BLaER1 (cell line): ENCODE data around the gene FOXL3.

Source experiments
- H3K27ac ChIP-seq: shearing (Covaris generic); formaldehyde crosslinking; 2 replicates; pipeline ENCODE4 v1.8.1; 2022
- H3K27me3 ChIP-seq: shearing (Covaris generic); formaldehyde crosslinking; 2 replicates; pipeline ENCODE4 v1.8.1; 2022
- H3K36me3 ChIP-seq: shearing (Covaris generic); formaldehyde crosslinking; 2 replicates; pipeline ENCODE4 v1.8.1; 2022
- H3K4me1 ChIP-seq: shearing (Covaris generic); formaldehyde crosslinking; 2 replicates; pipeline ENCODE4 v1.8.1; 2022
- H3K4me2 ChIP-seq: shearing (Covaris generic); formaldehyde crosslinking; 2 replicates; pipeline ENCODE4 v1.8.1; 2022
- H3K4me3 ChIP-seq: shearing (Covaris generic); formaldehyde crosslinking; 2 replicates; pipeline ENCODE4 v1.8.1; 2022
- H3K9ac ChIP-seq: shearing (Covaris generic); formaldehyde crosslinking; 2 replicates; pipeline ENCODE4 v1.8.1; 2022
- H3K9me3 ChIP-seq: shearing (Covaris generic); formaldehyde crosslinking; 2 replicates; pipeline ENCODE4 v1.8.1; 2022
- H4K20me1 ChIP-seq: shearing (Covaris generic); formaldehyde crosslinking; 2 replicates; pipeline ENCODE4 v1.8.1; 2022
- Cebpa-rat ChIP-seq: shearing (Covaris generic); IDR thresholded peaks from 2 replicates; pipeline ENCODE4 v1.8.1; 2022

Gene FOXL3

GRCh38 chr7:254337-255037 is 35.5 kb upstream of the FOXL3 start:
- H3K9me3 ChIP-seq, result peaks cover 66% of the 10 kb centered on the region
- H4K20me1 ChIP-seq, result no peaks in the 10 kb centered on the region
- H3K36me3 ChIP-seq, result peaks cover 100% of the 10 kb centered on the region
- TF ChIP-seq Cebpa-rat, result no peak
- no peaks in the 10 kb centered on the region for H3K4me1 ChIP-seq
- H3K27me3 ChIP-seq, result no peaks in the 10 kb centered on the region
- no peak overlapping the region for H3K4me2 ChIP-seq
- no peak overlapping the region for H3K9ac ChIP-seq
- no peak overlapping the region for H3K4me3 ChIP-seq
- no peak overlapping the region for H3K27ac ChIP-seq

GRCh38 chr7:255038-255435 is 34.9 kb upstream of the FOXL3 start:
- Histone ChIP-seq H3K27ac (no peak overlapping the region), H3K4me3 (no peak overlapping the region), H3K9me3 (peaks cover 72% of the 10 kb centered on the region), H4K20me1 (no peaks in the 10 kb centered on the region), H3K9ac (no peak overlapping the region), H3K27me3 (no peaks in the 10 kb centered on the region), H3K4me2 (no peak overlapping the region), H3K4me1 (no peaks in the 10 kb centered on the region), H3K36me3 (peaks cover 100% of the 10 kb centered on the region)
- TF ChIP-seq Cebpa-rat, result no peak

- peaks cover 100% of the 10 kb centered on the region for H3K36me3 ChIP-seq
These were observed 34.1 kb upstream of the FOXL3 start for GRCh38 chr7:255721-256361.

GRCh38 chr7:256461-256940 is 33.5 kb upstream of the FOXL3 start:
- TF ChIP-seq Cebpa-rat, result no peak
- Histone ChIP-seq H3K36me3 (peaks cover 100% of the 10 kb centered on the region), H3K4me1 (no peaks in the 10 kb centered on the region), H3K9ac (no peak overlapping the region), H3K4me3 (no peak overlapping the region), H4K20me1 (no peaks in the 10 kb centered on the region), H3K4me2 (no peak overlapping the region), H3K27me3 (no peaks in the 10 kb centered on the region), H3K9me3 (peaks cover 86% of the 10 kb centered on the region), H3K27ac (no peak overlapping the region)

More at GRCh38 chr7:255721-256361, 34.1 kb upstream of the FOXL3 start:
- Histone ChIP-seq H3K4me3 (no peak overlapping the region), H3K27me3 (no peaks in the 10 kb centered on the region), H4K20me1 (no peaks in the 10 kb centered on the region), H3K27ac (no peak overlapping the region), H3K4me2 (no peak overlapping the region), H3K9me3 (peaks cover 80% of the 10 kb centered on the region), H3K4me1 (no peaks in the 10 kb centered on the region), H3K9ac (no peak overlapping the region)
- no peak for TF ChIP-seq Cebpa-rat

- TF ChIP-seq Cebpa-rat, result no peak
- H3K27ac ChIP-seq, result no peak overlapping the region
- no peak overlapping the region for H3K4me2 ChIP-seq
- no peaks in the 10 kb centered on the region for H4K20me1 ChIP-seq
- H3K36me3 ChIP-seq, result peaks cover 100% of the 10 kb centered on the region
- peaks cover 92% of the 10 kb centered on the region for H3K9me3 ChIP-seq
- no peaks in the 10 kb centered on the region for H3K27me3 ChIP-seq
- H3K4me1 ChIP-seq, result no peaks in the 10 kb centered on the region
- no peak overlapping the region for H3K9ac ChIP-seq
- 0 out of 2 replicates have a peak overlapping the region, but pooled peaks have one; percentile 3 for H3K4me3 ChIP-seq
These were observed 32.9 kb upstream of the FOXL3 start for GRCh38 chr7:256981-257646.

- Histone ChIP-seq H3K4me1 (no peaks in the 10 kb centered on the region), H3K36me3 (peaks cover 95% of the 10 kb centered on the region), H3K4me3 (0 out of 2 replicates have a peak overlapping the region, but pooled peaks have one; percentile 3), H4K20me1 (no peaks in the 10 kb centered on the region), H3K4me2 (no peak overlapping the region), H3K9me3 (peaks cover 97% of the 10 kb centered on the region), H3K27ac (no peak overlapping the region), H3K9ac (no peak overlapping the region), H3K27me3 (no peaks in the 10 kb centered on the region)
- no peak for TF ChIP-seq Cebpa-rat
These were observed 32.4 kb upstream of the FOXL3 start for GRCh38 chr7:257647-257992.

- TF ChIP-seq Cebpa-rat, result no peak
- Histone ChIP-seq H3K27ac (no peak overlapping the region), H3K4me3 (no peak overlapping the region), H3K9me3 (peaks cover 93% of the 10 kb centered on the region), H3K9ac (no peak overlapping the region), H3K36me3 (peaks cover 85% of the 10 kb centered on the region), H3K4me2 (no peak overlapping the region), H3K4me1 (no peaks in the 10 kb centered on the region), H4K20me1 (no peaks in the 10 kb centered on the region), H3K27me3 (no peaks in the 10 kb centered on the region)
These were observed 31.3 kb upstream of the FOXL3 start for GRCh38 chr7:258476-259190.

- H3K36me3 ChIP-seq, result peaks cover 79% of the 10 kb centered on the region
- no peak overlapping the region for H3K4me2 ChIP-seq
- no peak overlapping the region for H3K9ac ChIP-seq
- no peaks in the 10 kb centered on the region for H3K4me1 ChIP-seq
- H4K20me1 ChIP-seq, result no peaks in the 10 kb centered on the region
- H3K9me3 ChIP-seq, result peaks cover 93% of the 10 kb centered on the region
- no peaks in the 10 kb centered on the region for H3K27me3 ChIP-seq
- no peak overlapping the region for H3K4me3 ChIP-seq
- H3K27ac ChIP-seq, result no peak overlapping the region
- TF ChIP-seq Cebpa-rat, result no peak
These were observed 30.8 kb upstream of the FOXL3 start for GRCh38 chr7:259191-259505.

- no peaks in the 10 kb centered on the region for H3K4me1 ChIP-seq
- H3K4me3 ChIP-seq, result peak overlapping the region; percentile 14; the same call in 1 of the 2 replicates
- no peaks in the 10 kb centered on the region for H3K27me3 ChIP-seq
- no peak overlapping the region for H3K4me2 ChIP-seq
- peaks cover 72% of the 10 kb centered on the region for H3K36me3 ChIP-seq
- no peak for TF ChIP-seq Cebpa-rat
- H3K9ac ChIP-seq, result no peak overlapping the region
- H3K9me3 ChIP-seq, result peaks cover 86% of the 10 kb centered on the region
- no peak overlapping the region for H3K27ac ChIP-seq
- H4K20me1 ChIP-seq, result no peaks in the 10 kb centered on the region
These were observed 30.1 kb upstream of the FOXL3 start for GRCh38 chr7:259751-260405.
